Lower leg skin (tissue), 3 donors: ENCODE results near the gene DDX54.

ENCODE experiments used
- POLR2A ChIP-seq, 2 donors: fragments of 450-650 bp; IDR thresholded peaks; one replicate each; pipeline ENCODE4 v1.6.1; 2016 to 2017; ENCODE audit warnings: antibody characterized with exemption in 2 of 2, mild to moderate bottlenecking in 1 of 2, moderate library complexity in 1 of 2
- TF ChIP-seq, protein P1 (sequence below), 3 donors: fragments of 450-650 bp; IDR thresholded peaks; one replicate each; pipeline ENCODE4 v1.5.1; 2016; ENCODE audit warnings: antibody characterized with exemption in 3 of 3, mild to moderate bottlenecking in 3 of 3, moderate library complexity in 2 of 3

DNA sequence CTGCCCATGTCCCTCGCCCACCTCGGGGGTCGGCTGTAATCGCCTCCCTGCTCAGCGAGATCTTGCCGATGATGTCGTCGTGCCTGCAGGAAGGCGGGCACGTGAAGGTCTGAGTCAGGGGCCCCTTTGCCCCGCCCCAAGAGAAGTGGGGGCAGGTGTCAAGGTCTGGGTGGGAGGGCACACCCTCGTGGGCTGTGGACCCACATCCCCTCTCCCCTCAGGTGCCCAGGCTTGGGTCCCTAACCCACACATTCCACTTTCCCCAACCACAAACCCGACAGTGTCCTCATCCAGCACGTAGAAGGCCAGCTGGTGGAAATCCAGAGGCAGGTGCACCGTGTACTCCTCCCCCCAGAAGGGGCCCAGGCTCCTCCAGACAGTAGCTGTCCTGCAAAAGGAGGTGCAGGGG lies 57.5 kb downstream of the DDX54 start:
- TF ChIP-seq POLR2A (IDR thresholded peaks at IDR 0.05) = no peak
- TF ChIP-seq, protein P1, sequence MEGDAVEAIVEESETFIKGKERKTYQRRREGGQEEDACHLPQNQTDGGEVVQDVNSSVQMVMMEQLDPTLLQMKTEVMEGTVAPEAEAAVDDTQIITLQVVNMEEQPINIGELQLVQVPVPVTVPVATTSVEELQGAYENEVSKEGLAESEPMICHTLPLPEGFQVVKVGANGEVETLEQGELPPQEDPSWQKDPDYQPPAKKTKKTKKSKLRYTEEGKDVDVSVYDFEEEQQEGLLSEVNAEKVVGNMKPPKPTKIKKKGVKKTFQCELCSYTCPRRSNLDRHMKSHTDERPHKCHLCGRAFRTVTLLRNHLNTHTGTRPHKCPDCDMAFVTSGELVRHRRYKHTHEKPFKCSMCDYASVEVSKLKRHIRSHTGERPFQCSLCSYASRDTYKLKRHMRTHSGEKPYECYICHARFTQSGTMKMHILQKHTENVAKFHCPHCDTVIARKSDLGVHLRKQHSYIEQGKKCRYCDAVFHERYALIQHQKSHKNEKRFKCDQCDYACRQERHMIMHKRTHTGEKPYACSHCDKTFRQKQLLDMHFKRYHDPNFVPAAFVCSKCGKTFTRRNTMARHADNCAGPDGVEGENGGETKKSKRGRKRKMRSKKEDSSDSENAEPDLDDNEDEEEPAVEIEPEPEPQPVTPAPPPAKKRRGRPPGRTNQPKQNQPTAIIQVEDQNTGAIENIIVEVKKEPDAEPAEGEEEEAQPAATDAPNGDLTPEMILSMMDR (IDR thresholded peaks at IDR 0.05) = no peak
